IMR-90 (cell line): ENCODE measurements around the gene ILF3.

Experiments
- BHLHE40 ChIP-seq: fragments of 150-350 bp; IDR thresholded peaks from 2 replicates; pipeline ENCODE4 v1.6.1; 2016; ENCODE audit warnings: mild to moderate bottlenecking, low read depth, low read length
- CEBPB ChIP-seq: IDR thresholded peaks from 2 replicates; pipeline ENCODE4 v1.6.1; 2012; ENCODE audit warnings: low read depth, low read length, improper control_type of control experiment
- CTCF ChIP-seq: conservative IDR thresholded peaks from 2 replicates; pipeline ENCODE4 v1.5.1; 2012; ENCODE audit warnings: mild to moderate bottlenecking, low read depth, low read length, improper control_type of control experiment
- ELK1 ChIP-seq: fragments of 150-350 bp; IDR thresholded peaks from 2 replicates; pipeline ENCODE4 v1.6.1; 2016; ENCODE audit warnings: low read depth, mild to moderate bottlenecking, low read length, moderate library complexity, borderline replicate concordance
- FOS ChIP-seq: fragments of 150-350 bp; IDR thresholded peaks from 2 replicates; pipeline ENCODE4 v1.6.1; 2016; ENCODE audit warnings: low read depth, low read length
- MAFK ChIP-seq: IDR thresholded peaks from 2 replicates; pipeline ENCODE4 v1.6.1; 2012; ENCODE audit warnings: low read depth, low read length, improper control_type of control experiment
- MAZ ChIP-seq: IDR thresholded peaks from 2 replicates; pipeline ENCODE4 v1.6.1; 2012; ENCODE audit warnings: low read depth, mild to moderate bottlenecking, low read length, improper control_type of control experiment, moderate library complexity, borderline replicate concordance
- MXI1 ChIP-seq: IDR thresholded peaks from 2 replicates; pipeline ENCODE4 v1.6.1; 2012; ENCODE audit warnings: low read depth, mild to moderate bottlenecking, low read length, moderate library complexity, borderline replicate concordance
- POLR2A ChIP-seq: IDR thresholded peaks from 2 replicates; pipeline ENCODE4 v1.6.1; 2012; ENCODE audit warnings: mild to moderate bottlenecking, low read depth, low read length
- RAD21 ChIP-seq: IDR thresholded peaks from 2 replicates; pipeline ENCODE4 v1.6.1; 2012; ENCODE audit warnings: low read length, improper control_type of control experiment
- SMC3 ChIP-seq: fragments of 150-350 bp; IDR thresholded peaks from 2 replicates; pipeline ENCODE4 v1.6.1; 2016; ENCODE audit warnings: low read depth, mild to moderate bottlenecking, antibody characterized with exemption, low read length, moderate library complexity
- TF ChIP-seq, protein P1 (sequence below): fragments of 150-350 bp; IDR thresholded peaks from 2 replicates; pipeline ENCODE4 v1.6.1; 2017; ENCODE audit warnings: mild to moderate bottlenecking, antibody characterized with exemption, low read length, low read depth

DNA sequence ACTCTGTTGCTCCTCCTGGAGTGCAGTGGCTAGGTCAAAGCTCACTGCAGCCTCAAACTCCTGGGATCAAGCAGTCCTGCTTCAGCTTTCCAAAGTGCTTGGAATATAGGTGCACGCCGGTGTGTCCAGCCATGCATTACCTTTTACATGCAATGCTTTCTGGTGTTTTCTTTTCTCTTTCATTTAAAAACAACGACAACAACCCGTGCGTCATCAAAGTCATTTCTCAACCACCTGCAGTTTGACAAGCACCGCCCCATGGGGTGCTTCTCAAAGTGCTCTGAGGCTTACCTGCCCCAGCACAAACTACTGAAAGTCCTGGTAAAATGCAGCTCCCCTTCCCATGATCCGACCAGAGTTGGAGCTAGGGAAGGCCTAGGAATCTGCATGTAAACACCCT lies 54.1 kb downstream of the ILF3 start:
- TF ChIP-seq POLR2A (no peak), MAFK (no peak), CTCF (no peak), CEBPB (no peak), MAZ (no peak), BHLHE40 (no peak), FOS (no peak), RAD21 (no peak), ELK1 (no peak), MXI1 (no peak), SMC3 (no peak)
- TF ChIP-seq, protein P1, sequence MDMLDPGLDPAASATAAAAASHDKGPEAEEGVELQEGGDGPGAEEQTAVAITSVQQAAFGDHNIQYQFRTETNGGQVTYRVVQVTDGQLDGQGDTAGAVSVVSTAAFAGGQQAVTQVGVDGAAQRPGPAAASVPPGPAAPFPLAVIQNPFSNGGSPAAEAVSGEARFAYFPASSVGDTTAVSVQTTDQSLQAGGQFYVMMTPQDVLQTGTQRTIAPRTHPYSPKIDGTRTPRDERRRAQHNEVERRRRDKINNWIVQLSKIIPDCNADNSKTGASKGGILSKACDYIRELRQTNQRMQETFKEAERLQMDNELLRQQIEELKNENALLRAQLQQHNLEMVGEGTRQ = no peak
